ENCODE data around the gene GAS7.

DNA sequence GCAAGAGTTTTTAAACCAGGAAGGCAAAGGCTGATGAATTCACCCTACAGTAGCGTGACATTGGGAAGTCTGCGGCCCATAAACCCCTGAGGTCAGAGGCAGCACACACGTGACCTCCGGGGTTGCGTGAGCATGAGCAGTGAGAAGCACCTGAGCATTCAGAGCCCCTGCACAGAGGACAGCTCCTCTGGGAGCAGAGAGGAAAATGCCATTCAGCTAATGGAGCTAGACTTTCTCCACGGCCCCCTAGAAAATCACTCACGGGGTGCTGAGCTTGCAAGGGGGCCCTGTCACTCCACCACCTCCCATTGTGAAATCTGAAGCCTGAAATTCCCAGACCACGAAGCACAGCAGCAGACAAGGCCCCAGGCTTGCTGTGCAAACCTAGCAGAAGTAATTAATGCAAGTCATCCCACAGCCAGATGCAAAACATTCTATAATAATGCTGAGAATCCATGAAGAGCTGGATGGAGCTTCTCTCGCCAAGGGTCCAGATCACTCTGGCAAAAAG, 178.4 kb downstream of the GAS7 start:
- no peak for TF ChIP-seq POLR2A (IDR thresholded peaks at IDR 0.05)
- TF ChIP-seq CTCF (IDR thresholded peaks at IDR 0.05) = no peak
- TF ChIP-seq POLR2AphosphoS5 (IDR thresholded peaks at IDR 0.05) = no peak

All from stomach (tissue), 4 donors.